LNCAP (cell line): ENCODE results near the gene DEFB128.
A peak's percentile ranks its signal among the peaks of the same experiment; 100 is the strongest.

Experiments
- CTCF ChIP-seq: fragments of 450-650 bp; IDR thresholded peaks from 2 replicates; pipeline ENCODE4 v1.5.1; 2017; ENCODE audit warnings: mild to moderate bottlenecking

DEFB128 gene

GRCh38 chr20:219290-220115 lies 30.0 kb upstream of the DEFB128 start:
- TF ChIP-seq CTCF, result peak; percentile 54

- TF ChIP-seq CTCF, result no peak
Measured at GRCh38 chr20:217266-217665, 27.8 kb upstream of the DEFB128 start.

- TF ChIP-seq CTCF, result no peak
Measured at GRCh38 chr20:215796-216195, 26.3 kb upstream of the DEFB128 start.

GRCh38 chr20:214383-214782 lies 24.9 kb upstream of the DEFB128 start:
- no peak for TF ChIP-seq CTCF

GRCh38 chr20:210809-211502 lies 21.4 kb upstream of the DEFB128 start:
- no peak for TF ChIP-seq CTCF

- TF ChIP-seq CTCF, result peak; percentile 74
Measured at GRCh38 chr20:208942-209566, 19.5 kb upstream of the DEFB128 start.

GRCh38 chr20:199996-200395 lies 10.5 kb upstream of the DEFB128 start:
- TF ChIP-seq CTCF, result no peak
